NCI-H1092 treated with DMSO at 0.1 percent for 48 hours (cell line): ENCODE results near the gene ERICH6B.

Experiments
- DNase-seq: peaks from one replicate; lab custom pipeline; 2025; lab: John Stamatoyannopoulos, UW

ERICH6B gene

GRCh38 chr13:45601680-45602079 is 13.9 kb downstream of the ERICH6B start:
- DNase-seq: no peak

- no peak for DNase-seq
Measured at GRCh38 chr13:45598597-45598996, 16.9 kb downstream of the ERICH6B start.

- no peak for DNase-seq
Measured at GRCh38 chr13:45596800-45597475, 18.6 kb downstream of the ERICH6B start.

- DNase-seq: no peak
Measured at GRCh38 chr13:45595965-45596364, 19.6 kb downstream of the ERICH6B start.

- DNase-seq: no peak
Measured at GRCh38 chr13:45594764-45595163, 20.8 kb downstream of the ERICH6B start.

- no peak for DNase-seq
Measured at GRCh38 chr13:45594227-45594626, 21.3 kb downstream of the ERICH6B start.

GRCh38 chr13:45592758-45593157 is 22.8 kb downstream of the ERICH6B start:
- no peak for DNase-seq

- DNase-seq: no peak
Measured at GRCh38 chr13:45590066-45590465, 25.5 kb downstream of the ERICH6B start.

- DNase-seq: no peak
Measured at GRCh38 chr13:45587897-45588296, 27.6 kb downstream of the ERICH6B start.

- peak; percentile 1 for DNase-seq
Measured at GRCh38 chr13:45584816-45585215, 30.7 kb downstream of the ERICH6B start.

- no peak for DNase-seq
Measured at GRCh38 chr13:45582408-45583076, 33.0 kb downstream of the ERICH6B start.

GRCh38 chr13:45576466-45576865 is 39.1 kb downstream of the ERICH6B start:
- DNase-seq: no peak

- peak; percentile 17 for DNase-seq
Measured at GRCh38 chr13:45575830-45576180, 39.7 kb downstream of the ERICH6B start.

- no peak for DNase-seq
Measured at GRCh38 chr13:45575146-45575829, 40.3 kb downstream of the ERICH6B start.

GRCh38 chr13:45565331-45565730 is 50.2 kb downstream of the ERICH6B start:
- no peak for DNase-seq

GRCh38 chr13:45564133-45564776 is 51.3 kb downstream of the ERICH6B start:
- DNase-seq: peak; percentile 25

GRCh38 chr13:45554604-45555109 is 60.9 kb downstream of the ERICH6B start:
- DNase-seq: no peak

- no peak for DNase-seq
Measured at GRCh38 chr13:45548281-45548680, 67.3 kb downstream of the ERICH6B start.

- DNase-seq: no peak
Measured at GRCh38 chr13:45546410-45546765, 69.2 kb downstream of the ERICH6B start.

GRCh38 chr13:45545686-45546409 is 69.7 kb downstream of the ERICH6B start:
- no peak for DNase-seq

- DNase-seq: no peak
Measured at GRCh38 chr13:45544520-45544919, 71.0 kb downstream of the ERICH6B start.

- DNase-seq: no peak
Measured at GRCh38 chr13:45542878-45543277, 72.7 kb downstream of the ERICH6B start.
